ENCODE measurements around the gene LAMP1. TPM values are rescaled to one million over a fixed set of nuclear protein-coding genes. Genes with fewer than 3 reads are reported as not detected.
"Not testable (repeated sequence)": the region's sequence is repeated elsewhere in the genome, so short reads cannot be mapped to it uniquely, and the experiment has no call there.

LAMP1 gene
- total RNA-seq, 1 donor from 2014 or later: 110 TPM

DNA sequence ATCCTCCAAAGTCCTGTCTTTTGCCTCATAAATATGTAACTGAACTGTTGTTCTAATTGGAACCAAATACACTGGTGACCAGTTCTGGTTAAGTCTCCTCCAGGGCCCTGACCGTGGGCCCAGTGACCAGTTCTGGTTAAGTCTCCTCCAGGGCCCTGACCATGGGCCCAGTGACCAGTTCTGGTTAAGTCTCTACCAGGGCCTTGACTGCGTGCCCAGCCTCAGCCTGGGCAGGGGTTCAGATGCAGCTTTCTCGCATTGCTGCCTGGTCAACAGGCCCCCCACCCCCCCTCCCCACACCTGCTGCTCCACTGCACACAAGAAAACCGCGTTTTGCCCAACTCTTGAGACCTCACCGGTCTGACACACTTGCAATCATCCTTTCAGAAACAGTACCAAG is 70.7 kb downstream of the LAMP1 start:
- no peaks in the 10 kb centered on the region for H3K36me3 Mint-ChIP-seq (ENCODE audit: low read depth)
- H3K27ac Mint-ChIP-seq (ENCODE audit: unreplicated experiment): no peak overlapping the region
- H3K27me3 Mint-ChIP-seq (ENCODE audit: low read depth): peaks cover 5% of the 10 kb centered on the region
- peaks cover 6% of the 10 kb centered on the region for H3K4me1 Mint-ChIP-seq
- no peak for DNase-seq (ENCODE audit: low read depth, low spot score)
- peak overlapping the region; percentile 50 for H3K4me3 Mint-ChIP-seq
- H3K9me3 Mint-ChIP-seq: no peaks in the 10 kb centered on the region
- TF ChIP-seq CTCF (conservative IDR thresholded peaks at IDR 0.05): no peak

DNA sequence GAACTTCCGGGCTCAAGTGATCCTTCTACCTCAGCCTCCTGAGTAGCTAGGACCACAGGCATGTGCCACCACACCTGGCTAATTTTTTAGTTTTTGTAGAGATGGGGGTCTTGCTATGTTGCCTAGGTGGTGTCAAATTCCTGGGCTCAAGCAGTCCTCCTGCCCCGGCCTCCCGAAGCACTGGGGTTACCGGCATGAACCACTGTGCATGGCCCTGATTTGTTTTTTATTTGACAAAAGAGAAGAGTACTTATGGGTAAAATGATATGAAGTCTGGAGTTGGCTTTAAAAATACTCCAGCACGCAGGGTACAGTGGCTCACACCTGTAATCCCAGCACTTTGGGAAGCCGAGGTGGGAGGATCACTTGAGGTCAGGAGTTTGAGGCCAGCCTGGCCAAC is 71.3 kb downstream of the LAMP1 start:
- peak overlapping the region; percentile 50 for H3K4me3 Mint-ChIP-seq
- H3K9me3 Mint-ChIP-seq; H3K4me1 Mint-ChIP-seq; DNase-seq (ENCODE audit: low read depth, low spot score); H3K36me3 Mint-ChIP-seq (ENCODE audit: low read depth); H3K27ac Mint-ChIP-seq (ENCODE audit: unreplicated experiment); H3K27me3 Mint-ChIP-seq (ENCODE audit: low read depth): not testable (repeated sequence)

- H3K27me3 Mint-ChIP-seq (ENCODE audit: low read depth): no peaks in the 10 kb centered on the region
- H3K27ac Mint-ChIP-seq (ENCODE audit: unreplicated experiment): no peak overlapping the region
- H3K4me3 Mint-ChIP-seq: no peak overlapping the region
- H3K36me3 Mint-ChIP-seq (ENCODE audit: low read depth): no peaks in the 10 kb centered on the region
- no peaks in the 10 kb centered on the region for H3K9me3 Mint-ChIP-seq
- no peak for DNase-seq (ENCODE audit: low read depth, low spot score)
- peaks cover 5% of the 10 kb centered on the region for H3K4me1 Mint-ChIP-seq
- TF ChIP-seq CTCF (conservative IDR thresholded peaks at IDR 0.05): no peak
Observed at GRCh38 chr13:113369189-113369588, 72.2 kb downstream of the LAMP1 start.

- Mint-ChIP-seq H3K27ac (ENCODE audit: unreplicated experiment) (no peak overlapping the region), H3K9me3 (no peaks in the 10 kb centered on the region), H3K4me3 (no peak overlapping the region), H3K27me3 (ENCODE audit: low read depth) (peaks cover 3% of the 10 kb centered on the region), H3K4me1 (peaks cover 5% of the 10 kb centered on the region), H3K36me3 (ENCODE audit: low read depth) (no peaks in the 10 kb centered on the region)
- no peak for TF ChIP-seq CTCF (conservative IDR thresholded peaks at IDR 0.05)
- DNase-seq (ENCODE audit: low read depth, low spot score): no peak
Observed at GRCh38 chr13:113369881-113370280, 72.8 kb downstream of the LAMP1 start.

- H3K4me3 Mint-ChIP-seq: no peak overlapping the region
- H3K27ac Mint-ChIP-seq (ENCODE audit: unreplicated experiment): no peak overlapping the region
- no peaks in the 10 kb centered on the region for H3K9me3 Mint-ChIP-seq
- H3K27me3 Mint-ChIP-seq (ENCODE audit: low read depth): peaks cover 3% of the 10 kb centered on the region
- H3K4me1 Mint-ChIP-seq: no peaks in the 10 kb centered on the region
- H3K36me3 Mint-ChIP-seq (ENCODE audit: low read depth): no peaks in the 10 kb centered on the region
- no peak for TF ChIP-seq CTCF (conservative IDR thresholded peaks at IDR 0.05)
- no peak for DNase-seq (ENCODE audit: low read depth, low spot score)
Observed at GRCh38 chr13:113371061-113371460, 74.0 kb downstream of the LAMP1 start.

DNA sequence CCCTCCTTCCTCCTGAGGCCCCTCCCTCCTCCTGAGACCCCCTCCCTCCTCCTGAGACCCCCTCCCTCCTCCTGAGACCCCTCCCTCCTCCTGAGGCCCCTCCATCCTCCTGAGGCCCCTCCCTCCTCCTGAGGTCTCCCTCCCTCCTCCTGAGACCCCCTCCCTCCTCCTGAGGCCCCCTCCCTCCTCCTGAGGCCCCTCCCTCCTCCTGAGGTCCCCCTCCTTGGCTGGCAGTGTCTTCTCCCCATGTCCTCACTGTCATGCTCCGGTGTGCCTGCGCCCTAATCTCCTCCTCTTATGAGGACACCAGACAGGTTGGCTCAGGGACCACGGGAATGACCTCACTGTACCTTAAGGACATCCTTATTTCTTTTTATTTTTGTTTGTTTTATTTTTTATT is 74.7 kb downstream of the LAMP1 start:
- not testable (repeated sequence) for H3K27ac Mint-ChIP-seq (ENCODE audit: unreplicated experiment); DNase-seq (ENCODE audit: low read depth, low spot score); H3K27me3 Mint-ChIP-seq (ENCODE audit: low read depth); H3K36me3 Mint-ChIP-seq (ENCODE audit: low read depth); H3K4me1 Mint-ChIP-seq; H3K9me3 Mint-ChIP-seq; H3K4me3 Mint-ChIP-seq

Small RNA genes lying within 50 kb of the gene (microRNA-seq; reads per million reads assigned to microRNA genes)
- gene MIR8075: not detected

Other genes with a start within 250 kb of the LAMP1 start
- gene F7, start 191.4 kb upstream of the LAMP1 start, total RNA-seq: 1.0 and 1.2 TPM in 2 replicates
- gene F10, start 174.4 kb upstream of the LAMP1 start, total RNA-seq: 0.89 and 1.0 TPM in 2 replicates
- not detected in 2 replicates for gene PROZ, start 138.6 kb upstream of the LAMP1 start, total RNA-seq
- gene PCID2, start 88.6 kb upstream of the LAMP1 start, total RNA-seq: 56.9 and 60.4 TPM in 2 replicates
- gene CUL4A, start 87.6 kb upstream of the LAMP1 start, total RNA-seq: 63.0 and 63.9 TPM in 2 replicates
- 8.9 and 9.3 TPM in 2 replicates for gene GRTP1, start 66.9 kb downstream of the LAMP1 start, total RNA-seq
- 2.8 TPM in 2 replicates for gene ADPRHL1, start 156.2 kb downstream of the LAMP1 start, total RNA-seq
- 32.1 and 33.9 TPM in 2 replicates for gene DCUN1D2, start 193.5 kb downstream of the LAMP1 start, total RNA-seq